HEK293 (cell line): ENCODE measurements around the gene INF2.
A peak's percentile ranks its signal among the peaks of the same experiment; 100 is the strongest.

Source experiments
- CTCF ChIA-PET: fragments of 350-600 bp; formaldehyde crosslinking; extraction: SDS; loops from one replicate; lab custom pipeline; 2021; ENCODE audit warnings: antibody characterized with exemption; lab: Yijun Ruan, JAX
- POLR2A ChIA-PET: fragments of 300-600 bp; formaldehyde crosslinking; extraction: SDS; loops from one replicate; lab custom pipeline; 2020; ENCODE audit warnings: antibody characterized with exemption, inconsistent platforms; lab: Yijun Ruan, JAX
- H3K27ac ChIP-seq: fragments of 200-500 bp; sonication (Bioruptor generic); 2 replicates; pipeline ENCODE4 v1.5.1; 2014; ENCODE audit warnings: low read depth, low read length, control low read depth, inconsistent platforms; ENCODE audit errors: extremely low read depth
- H3K36me3 ChIP-seq, 2 experiments: fragments of 200-500 bp in 1 of 2; sonication (Bioruptor generic) in 1 of 2; 1 replicate in 1 of 2; 2 replicates in 1 of 2; pipeline ENCODE4 v1.5.1; 2014 to 2017; ENCODE audit warnings: inconsistent platforms in 2 of 2, low read length in 2 of 2; ENCODE audit not compliant: control insufficient read depth in 2 of 2, insufficient read depth in 1 of 2
- H3K4me1 ChIP-seq: fragments of 200-500 bp; sonication (Bioruptor generic); 2 replicates; pipeline ENCODE4 v1.5.1; 2014; ENCODE audit warnings: mild to moderate bottlenecking, low read length, inconsistent platforms; ENCODE audit not compliant: control insufficient read depth, insufficient read depth
- H3K4me3 ChIP-seq: 2 replicates; pipeline ENCODE4 v1.5.1; 2011; ENCODE audit warnings: low read depth, mild to moderate bottlenecking, control low read depth, low read length, moderate library complexity
- H3K9me3 ChIP-seq: fragments of 200-500 bp; sonication (Bioruptor generic); 2 replicates; pipeline ENCODE4 v1.5.1; 2014; ENCODE audit warnings: low read depth, low read length, inconsistent platforms; ENCODE audit not compliant: control insufficient read depth, insufficient read depth
- BCL11B ChIP-seq: fragments of 450-650 bp; formaldehyde crosslinking; IDR thresholded peaks from 2 replicates; pipeline ENCODE4 v1.5.1; 2016; ENCODE audit warnings: low read depth, missing biosample characterization, missing genetic modification characterization
- GLIS2 ChIP-seq: fragments of 450-650 bp; formaldehyde crosslinking; IDR thresholded peaks from 2 replicates; pipeline ENCODE4 v1.5.1; 2016; ENCODE audit warnings: missing biosample characterization, missing genetic modification characterization
- MEIS1 ChIP-seq: sonication (generic); formaldehyde crosslinking; IDR thresholded peaks from 2 replicates; pipeline ENCODE4 v1.8.1; 2022; ENCODE audit warnings: missing genetic modification reagents, mild to moderate bottlenecking, borderline replicate concordance
- SCRT2 ChIP-seq: fragments of 450-650 bp; formaldehyde crosslinking; IDR thresholded peaks from 2 replicates; pipeline ENCODE4 v1.5.1; 2016; ENCODE audit warnings: missing biosample characterization, missing genetic modification characterization
- ZBTB1 ChIP-seq: fragments of 450-650 bp; formaldehyde crosslinking; IDR thresholded peaks from 2 replicates; pipeline ENCODE4 v1.5.1; 2016; ENCODE audit warnings: missing biosample characterization, missing genetic modification characterization
- ZBTB20 ChIP-seq: fragments of 450-650 bp; formaldehyde crosslinking; IDR thresholded peaks from 2 replicates; pipeline ENCODE4 v1.5.1; 2016; ENCODE audit warnings: missing biosample characterization, missing genetic modification characterization
- ZFHX2 ChIP-seq: fragments of 450-650 bp; formaldehyde crosslinking; conservative IDR thresholded peaks from 2 replicates; pipeline ENCODE4 v1.5.1; 2016; ENCODE audit warnings: missing biosample characterization, missing genetic modification characterization
- ZNF174 ChIP-seq: fragments of 450-650 bp; formaldehyde crosslinking; IDR thresholded peaks from 2 replicates; pipeline ENCODE4 v1.5.0; 2017; ENCODE audit warnings: missing biosample characterization, mild to moderate bottlenecking, missing genetic modification characterization
- ZNF423 ChIP-seq: fragments of 450-650 bp; formaldehyde crosslinking; IDR thresholded peaks from 2 replicates; pipeline ENCODE4 v1.5.1; 2016; ENCODE audit warnings: missing biosample characterization, missing genetic modification characterization
- ZNF529 ChIP-seq: fragments of 450-650 bp; formaldehyde crosslinking; IDR thresholded peaks from 2 replicates; pipeline ENCODE4 v1.5.1; 2017; ENCODE audit warnings: missing genetic modification characterization, missing biosample characterization; ENCODE audit not compliant: insufficient replicate concordance
- ZNF571 ChIP-seq: fragments of 450-650 bp; formaldehyde crosslinking; IDR thresholded peaks from 2 replicates; pipeline ENCODE4 v1.5.0; 2017; ENCODE audit warnings: missing biosample characterization, missing genetic modification characterization
- ZNF585B ChIP-seq: fragments of 450-650 bp; formaldehyde crosslinking; IDR thresholded peaks from 2 replicates; pipeline ENCODE4 v1.5.1; 2016; ENCODE audit warnings: missing biosample characterization, missing genetic modification characterization
- ZNF624 ChIP-seq: fragments of 450-650 bp; formaldehyde crosslinking; IDR thresholded peaks from 2 replicates; pipeline ENCODE4 v1.5.1; 2017; ENCODE audit warnings: missing biosample characterization, missing genetic modification characterization
- ZNF626 ChIP-seq: fragments of 450-650 bp; sonication (Bioruptor Pico); formaldehyde crosslinking; IDR thresholded peaks from 2 replicates; pipeline ENCODE4 v1.5.1; 2018; ENCODE audit warnings: missing biosample characterization, missing genetic modification characterization, inconsistent platforms
- ZNF677 ChIP-seq: fragments of 450-650 bp; IDR thresholded peaks from 2 replicates; pipeline ENCODE4 v1.5.0; 2018; ENCODE audit warnings: missing biosample characterization, mild to moderate bottlenecking, missing genetic modification characterization, moderate library complexity
- TF ChIP-seq, protein P1 (sequence below): fragments of 450-650 bp; formaldehyde crosslinking; IDR thresholded peaks from 2 replicates; pipeline ENCODE4 v1.5.1; 2016; ENCODE audit warnings: missing biosample characterization, missing genetic modification characterization
- TF ChIP-seq, protein P2 (sequence below): fragments of 450-650 bp; formaldehyde crosslinking; IDR thresholded peaks from 2 replicates; pipeline ENCODE4 v1.5.1; 2016; ENCODE audit warnings: missing biosample characterization, missing genetic modification characterization
- TF ChIP-seq, protein P3 (sequence below): fragments of 450-650 bp; formaldehyde crosslinking; IDR thresholded peaks from 2 replicates; pipeline ENCODE4 v1.5.1; 2016; ENCODE audit warnings: missing biosample characterization, missing genetic modification characterization
- TF ChIP-seq, protein P4 (sequence below): fragments of 450-650 bp; formaldehyde crosslinking; IDR thresholded peaks from 2 replicates; pipeline ENCODE4 v1.5.0; 2017; ENCODE audit warnings: missing biosample characterization, missing genetic modification characterization, borderline replicate concordance
- TF ChIP-seq, protein P5 (sequence below): sonication (generic); formaldehyde crosslinking; IDR thresholded peaks from 2 replicates; pipeline ENCODE4 v1.8.1; 2022; ENCODE audit warnings: mild to moderate bottlenecking, moderate library complexity, missing genetic modification reagents

The INF2 gene

DNA sequence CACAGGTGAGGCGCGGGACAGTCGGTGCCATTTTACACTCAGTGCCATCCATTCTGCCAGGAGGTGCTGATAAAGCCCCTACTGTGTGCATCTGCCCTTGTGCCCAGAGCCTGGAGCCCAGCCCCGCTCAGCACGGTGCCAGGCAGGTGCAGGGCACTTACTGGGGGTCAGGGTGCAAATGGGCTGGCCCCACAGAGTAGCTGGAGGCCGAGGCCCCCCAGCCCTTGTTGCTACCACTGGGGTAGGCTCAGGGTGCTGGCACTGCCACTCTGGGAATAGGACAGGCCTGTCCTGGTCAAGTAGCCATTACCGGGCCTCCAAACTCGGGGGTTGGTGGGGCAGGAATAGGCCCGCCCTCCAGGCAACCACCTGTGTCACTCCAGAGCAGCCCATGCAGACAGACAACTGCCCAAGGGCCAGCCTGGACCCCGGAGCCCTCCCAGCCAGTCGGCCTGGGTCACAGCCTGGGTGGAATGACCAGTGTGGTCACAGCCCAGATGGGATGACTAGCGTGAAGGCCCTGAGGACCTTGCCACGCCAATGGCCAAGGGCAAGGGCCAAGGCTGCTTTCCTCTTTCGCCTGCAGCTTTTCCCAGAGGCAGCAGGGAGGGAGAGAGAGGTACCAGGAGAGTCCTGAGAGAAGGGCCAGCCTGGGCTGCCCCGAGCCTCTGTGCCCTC is 3.0 kb downstream of the INF2 start:
- no peaks in the 10 kb centered on the region for H3K9me3 ChIP-seq
- no peak overlapping the region for H3K27ac ChIP-seq
- H3K4me3 ChIP-seq = no peak overlapping the region
- CTCF ChIA-PET = interaction anchor here (0.6 to 0.7 kb wide), 2 partner anchors 10 to 60 kb away, joined by 3 to 4 read pairs; no protein-coding TSS in a partner anchor
- TF ChIP-seq SCRT2 (tag by site-specific recombination) = peak; percentile 65
- TF ChIP-seq MEIS1 = no peak
- TF ChIP-seq, all 188 proteins: peak for 1
- POLR2A ChIA-PET = no interaction called here
- H3K36me3 ChIP-seq = peaks cover 0 to 41% of the 10 kb centered on the region in 2 experiments; a peak in 1 of 3 replicates
- H3K4me1 ChIP-seq = no peaks in the 10 kb centered on the region; the same call in 1 of the 2 replicates

DNA sequence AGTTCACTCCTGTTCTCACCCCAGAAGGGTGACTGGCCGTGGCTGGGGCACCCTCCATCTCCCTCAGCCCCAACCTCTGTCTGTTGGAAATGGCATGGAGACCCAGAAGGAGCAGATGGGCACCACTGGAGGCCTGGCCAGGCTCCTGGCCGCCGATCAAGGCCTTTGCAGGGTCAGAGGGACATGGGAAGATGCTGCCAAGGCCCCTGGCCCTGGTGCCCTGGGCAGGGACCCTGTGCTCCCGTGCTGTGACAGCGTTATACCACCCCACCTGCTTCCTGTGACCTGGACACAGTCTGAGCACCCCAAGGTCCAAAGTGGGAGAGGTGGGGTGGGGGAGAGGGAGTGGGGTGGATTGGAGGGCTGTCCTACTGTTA is 3.5 kb downstream of the INF2 start:
- Histone ChIP-seq H3K4me1 (no peaks in the 10 kb centered on the region; the same call in 1 of the 2 replicates), H3K4me3 (no peak overlapping the region), H3K27ac (no peak overlapping the region)
- CTCF ChIA-PET = no interaction called here
- no peak for TF ChIP-seq ZFHX2 (tag by site-specific recombination)
- TF ChIP-seq ZBTB1 (tag by site-specific recombination) = no peak
- TF ChIP-seq, protein P1, sequence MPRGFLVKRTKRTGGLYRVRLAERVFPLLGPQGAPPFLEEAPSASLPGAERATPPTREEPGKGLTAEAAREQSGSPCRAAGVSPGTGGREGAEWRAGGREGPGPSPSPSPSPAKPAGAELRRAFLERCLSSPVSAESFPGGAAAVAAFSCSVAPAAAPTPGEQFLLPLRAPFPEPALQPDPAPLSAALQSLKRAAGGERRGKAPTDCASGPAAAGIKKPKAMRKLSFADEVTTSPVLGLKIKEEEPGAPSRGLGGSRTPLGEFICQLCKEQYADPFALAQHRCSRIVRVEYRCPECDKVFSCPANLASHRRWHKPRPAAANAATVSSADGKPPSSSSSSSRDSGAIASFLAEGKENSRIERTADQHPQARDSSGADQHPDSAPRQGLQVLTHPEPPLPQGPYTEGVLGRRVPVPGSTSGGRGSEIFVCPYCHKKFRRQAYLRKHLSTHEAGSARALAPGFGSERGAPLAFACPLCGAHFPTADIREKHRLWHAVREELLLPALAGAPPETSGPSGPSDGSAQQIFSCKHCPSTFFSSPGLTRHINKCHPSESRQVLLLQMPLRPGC = no peak
- TF ChIP-seq ZNF423 (tag by site-specific recombination) = no peak
- no peak for TF ChIP-seq ZNF174 (tag by site-specific recombination)
- no peak for TF ChIP-seq GLIS2 (tag by site-specific recombination)
- no peak for TF ChIP-seq ZBTB20
- TF ChIP-seq ZNF585B (tag by site-specific recombination) = no peak
- TF ChIP-seq, protein P2, sequence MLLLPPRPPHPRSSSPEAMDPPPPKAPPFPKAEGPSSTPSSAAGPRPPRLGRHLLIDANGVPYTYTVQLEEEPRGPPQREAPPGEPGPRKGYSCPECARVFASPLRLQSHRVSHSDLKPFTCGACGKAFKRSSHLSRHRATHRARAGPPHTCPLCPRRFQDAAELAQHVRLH = no peak
- no peak for TF ChIP-seq ZNF571 (tag by site-specific recombination)
- no peak for TF ChIP-seq ZNF677 (tag by site-specific recombination)
- TF ChIP-seq, protein P3, sequence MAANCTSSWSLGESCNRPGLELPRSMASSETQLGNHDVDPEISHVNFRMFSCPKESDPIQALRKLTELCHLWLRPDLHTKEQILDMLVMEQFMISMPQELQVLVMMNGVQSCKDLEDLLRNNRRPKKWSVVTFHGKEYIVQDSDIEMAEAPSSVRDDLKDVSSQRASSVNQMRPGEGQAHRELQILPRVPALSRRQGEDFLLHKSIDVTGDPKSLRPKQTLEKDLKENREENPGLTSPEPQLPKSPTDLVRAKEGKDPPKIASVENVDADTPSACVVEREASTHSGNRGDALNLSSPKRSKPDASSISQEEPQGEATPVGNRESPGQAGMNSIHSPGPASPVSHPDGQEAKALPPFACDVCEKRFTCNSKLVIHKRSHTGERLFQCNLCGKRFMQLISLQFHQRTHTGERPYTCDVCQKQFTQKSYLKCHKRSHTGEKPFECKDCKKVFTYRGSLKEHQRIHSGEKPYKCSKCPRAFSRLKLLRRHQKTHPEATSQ (tag by site-specific recombination) = no peak
- TF ChIP-seq, protein P4, sequence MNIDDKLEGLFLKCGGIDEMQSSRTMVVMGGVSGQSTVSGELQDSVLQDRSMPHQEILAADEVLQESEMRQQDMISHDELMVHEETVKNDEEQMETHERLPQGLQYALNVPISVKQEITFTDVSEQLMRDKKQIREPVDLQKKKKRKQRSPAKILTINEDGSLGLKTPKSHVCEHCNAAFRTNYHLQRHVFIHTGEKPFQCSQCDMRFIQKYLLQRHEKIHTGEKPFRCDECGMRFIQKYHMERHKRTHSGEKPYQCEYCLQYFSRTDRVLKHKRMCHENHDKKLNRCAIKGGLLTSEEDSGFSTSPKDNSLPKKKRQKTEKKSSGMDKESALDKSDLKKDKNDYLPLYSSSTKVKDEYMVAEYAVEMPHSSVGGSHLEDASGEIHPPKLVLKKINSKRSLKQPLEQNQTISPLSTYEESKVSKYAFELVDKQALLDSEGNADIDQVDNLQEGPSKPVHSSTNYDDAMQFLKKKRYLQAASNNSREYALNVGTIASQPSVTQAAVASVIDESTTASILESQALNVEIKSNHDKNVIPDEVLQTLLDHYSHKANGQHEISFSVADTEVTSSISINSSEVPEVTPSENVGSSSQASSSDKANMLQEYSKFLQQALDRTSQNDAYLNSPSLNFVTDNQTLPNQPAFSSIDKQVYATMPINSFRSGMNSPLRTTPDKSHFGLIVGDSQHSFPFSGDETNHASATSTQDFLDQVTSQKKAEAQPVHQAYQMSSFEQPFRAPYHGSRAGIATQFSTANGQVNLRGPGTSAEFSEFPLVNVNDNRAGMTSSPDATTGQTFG (tag by site-specific recombination) = no peak
- TF ChIP-seq BCL11B (tag by site-specific recombination) = no peak
- no peak for TF ChIP-seq ZNF626 (tag by site-specific recombination)
- TF ChIP-seq, protein P5, sequence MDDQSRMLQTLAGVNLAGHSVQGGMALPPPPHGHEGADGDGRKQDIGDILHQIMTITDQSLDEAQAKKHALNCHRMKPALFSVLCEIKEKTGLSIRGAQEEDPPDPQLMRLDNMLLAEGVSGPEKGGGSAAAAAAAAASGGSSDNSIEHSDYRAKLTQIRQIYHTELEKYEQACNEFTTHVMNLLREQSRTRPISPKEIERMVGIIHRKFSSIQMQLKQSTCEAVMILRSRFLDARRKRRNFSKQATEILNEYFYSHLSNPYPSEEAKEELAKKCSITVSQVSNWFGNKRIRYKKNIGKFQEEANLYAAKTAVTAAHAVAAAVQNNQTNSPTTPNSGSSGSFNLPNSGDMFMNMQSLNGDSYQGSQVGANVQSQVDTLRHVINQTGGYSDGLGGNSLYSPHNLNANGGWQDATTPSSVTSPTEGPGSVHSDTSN (CRISPR knock-in tag) = no peak
- no peak for TF ChIP-seq ZNF529
- no peak for TF ChIP-seq ZNF624
- TF ChIP-seq, all 188 proteins: peak for 0
- H3K9me3 ChIP-seq = no peaks in the 10 kb centered on the region
- H3K36me3 ChIP-seq = peaks cover 0 to 41% of the 10 kb centered on the region in 2 experiments; a peak in 1 of 3 replicates
- POLR2A ChIA-PET = no interaction called here
